Measurements from ENCODE around the gene TMEM208. TPM values are rescaled to one million over a fixed set of nuclear protein-coding genes. Genes with fewer than 3 reads are reported as not detected.

TMEM208 gene
- total RNA-seq, 1 donor from 2014 or later = 42.6 TPM

- Mint-ChIP-seq H3K27ac (ENCODE audit: unreplicated experiment) (peak within 1 kb of the TSS; percentile 84), H3K4me1 (ENCODE audit: low read depth, unreplicated experiment) (peaks cover 13% of the 10 kb centered on the region), H3K36me3 (ENCODE audit: unreplicated experiment) (no peaks in the 10 kb centered on the region), H3K4me3 (ENCODE audit: unreplicated experiment) (peak within 1 kb of the TSS; percentile 94), H3K27me3 (ENCODE audit: unreplicated experiment) (peaks cover 8% of the 10 kb centered on the region), H3K9me3 (ENCODE audit: unreplicated experiment) (peaks cover 17% of the 10 kb centered on the region)
- TF ChIP-seq CTCF (IDR thresholded peaks at IDR 0.05; ENCODE audit: partially characterized antibody, unreplicated experiment) = no peak
- peak; percentile 91 for DNase-seq
Observed at GRCh38 chr16:67191995-67192681, 34.8 kb upstream of the TMEM208 start, which contains the start of gene E2F4. E2F4 (plus strand) TSS chr16:67192155; CDS start chr16:67192228, 73 bp downstream.

GRCh38 chr16:67192781-67193361 is 34.1 kb upstream of the TMEM208 start:
- no peak for DNase-seq
- Mint-ChIP-seq H3K4me1 (ENCODE audit: low read depth, unreplicated experiment) (peaks cover 13% of the 10 kb centered on the region), H3K27me3 (ENCODE audit: unreplicated experiment) (peaks cover 8% of the 10 kb centered on the region), H3K36me3 (ENCODE audit: unreplicated experiment) (no peaks in the 10 kb centered on the region), H3K9me3 (ENCODE audit: unreplicated experiment) (peaks cover 17% of the 10 kb centered on the region), H3K27ac (ENCODE audit: unreplicated experiment) (peak overlapping the region; percentile 84), H3K4me3 (ENCODE audit: unreplicated experiment) (peak overlapping the region; percentile 94)
- no peak for TF ChIP-seq CTCF (IDR thresholded peaks at IDR 0.05; ENCODE audit: partially characterized antibody, unreplicated experiment)

- peak overlapping the region; percentile 94 for H3K4me3 Mint-ChIP-seq (ENCODE audit: unreplicated experiment)
- peak overlapping the region; percentile 84 for H3K27ac Mint-ChIP-seq (ENCODE audit: unreplicated experiment)
- TF ChIP-seq CTCF (IDR thresholded peaks at IDR 0.05; ENCODE audit: partially characterized antibody, unreplicated experiment) = no peak
- no peaks in the 10 kb centered on the region for H3K36me3 Mint-ChIP-seq (ENCODE audit: unreplicated experiment)
- H3K4me1 Mint-ChIP-seq (ENCODE audit: low read depth, unreplicated experiment) = peaks cover 13% of the 10 kb centered on the region
- DNase-seq = no peak
- peaks cover 17% of the 10 kb centered on the region for H3K9me3 Mint-ChIP-seq (ENCODE audit: unreplicated experiment)
- H3K27me3 Mint-ChIP-seq (ENCODE audit: unreplicated experiment) = peaks cover 8% of the 10 kb centered on the region
Observed at GRCh38 chr16:67193536-67193935, 33.4 kb upstream of the TMEM208 start.

GRCh38 chr16:67194260-67194659 is 32.7 kb upstream of the TMEM208 start:
- peak overlapping the region; percentile 94 for H3K4me3 Mint-ChIP-seq (ENCODE audit: unreplicated experiment)
- DNase-seq = no peak
- peaks cover 8% of the 10 kb centered on the region for H3K27me3 Mint-ChIP-seq (ENCODE audit: unreplicated experiment)
- H3K27ac Mint-ChIP-seq (ENCODE audit: unreplicated experiment) = no peak overlapping the region
- peaks cover 13% of the 10 kb centered on the region for H3K4me1 Mint-ChIP-seq (ENCODE audit: low read depth, unreplicated experiment)
- H3K36me3 Mint-ChIP-seq (ENCODE audit: unreplicated experiment) = no peaks in the 10 kb centered on the region
- peaks cover 17% of the 10 kb centered on the region for H3K9me3 Mint-ChIP-seq (ENCODE audit: unreplicated experiment)
- no peak for TF ChIP-seq CTCF (IDR thresholded peaks at IDR 0.05; ENCODE audit: partially characterized antibody, unreplicated experiment)

- peaks cover 15% of the 10 kb centered on the region for H3K4me1 Mint-ChIP-seq (ENCODE audit: low read depth, unreplicated experiment)
- no peak for TF ChIP-seq CTCF (IDR thresholded peaks at IDR 0.05; ENCODE audit: partially characterized antibody, unreplicated experiment)
- no peak for DNase-seq
- H3K27me3 Mint-ChIP-seq (ENCODE audit: unreplicated experiment) = peaks cover 9% of the 10 kb centered on the region
- H3K36me3 Mint-ChIP-seq (ENCODE audit: unreplicated experiment) = no peaks in the 10 kb centered on the region
- peaks cover 18% of the 10 kb centered on the region for H3K9me3 Mint-ChIP-seq (ENCODE audit: unreplicated experiment)
- H3K4me3 Mint-ChIP-seq (ENCODE audit: unreplicated experiment) = no peak overlapping the region
- no peak overlapping the region for H3K27ac Mint-ChIP-seq (ENCODE audit: unreplicated experiment)
Observed at GRCh38 chr16:67195676-67196075, 31.3 kb upstream of the TMEM208 start.

Data from glutamatergic neuron (in vitro differentiated cells).